Measurements from ENCODE around the gene CNST. TPM values are rescaled to one million over a fixed set of nuclear protein-coding genes. Genes with fewer than 3 reads are reported as not detected.
"Not testable (repeated sequence)": the region's sequence is repeated elsewhere in the genome, so short reads cannot be mapped to it uniquely, and the experiment has no call there.

Gene CNST
- polyA plus RNA-seq, 5 donors = 14.0 to 20.9 (median 20.0) TPM

DNA sequence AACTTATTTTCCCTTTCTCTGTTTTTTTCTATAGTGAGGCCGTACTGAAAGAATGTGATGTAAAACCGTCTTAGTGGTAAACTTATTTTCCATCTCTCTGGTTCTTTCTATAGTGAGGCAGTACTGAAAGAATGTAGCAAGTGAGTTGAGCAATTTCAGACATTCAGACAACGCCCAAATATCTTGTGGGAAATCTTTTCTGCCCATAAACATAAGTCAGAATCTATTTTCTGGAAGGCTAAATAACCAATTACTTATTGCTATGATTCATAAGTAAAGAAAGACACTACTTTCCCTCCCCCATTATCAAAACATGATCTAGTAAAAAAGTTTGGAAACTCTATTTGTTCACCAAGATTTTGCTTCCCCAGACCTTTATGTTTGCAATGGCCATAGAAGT, 139.1 kb downstream of the CNST start:
- no peak for DNase-seq

DNA sequence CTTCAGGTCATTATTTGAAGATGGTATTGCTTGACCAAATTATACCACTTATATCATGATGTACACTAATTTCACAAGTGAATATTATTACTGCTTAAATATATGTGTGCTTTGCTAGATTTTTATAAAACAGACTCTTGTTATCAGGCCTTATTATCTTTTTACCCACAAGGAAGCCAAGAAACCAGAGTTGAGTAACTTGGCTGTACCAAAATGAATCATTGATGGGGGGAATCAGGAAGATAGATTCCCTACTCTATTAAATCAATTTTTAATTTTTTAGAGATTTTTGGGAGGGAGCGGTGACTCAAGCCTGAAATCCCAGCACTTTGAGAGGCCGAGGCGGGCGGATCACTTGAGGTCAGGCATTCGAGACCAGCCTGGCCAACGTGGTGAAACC, 141.9 kb downstream of the CNST start:
- no peak for DNase-seq

DNA sequence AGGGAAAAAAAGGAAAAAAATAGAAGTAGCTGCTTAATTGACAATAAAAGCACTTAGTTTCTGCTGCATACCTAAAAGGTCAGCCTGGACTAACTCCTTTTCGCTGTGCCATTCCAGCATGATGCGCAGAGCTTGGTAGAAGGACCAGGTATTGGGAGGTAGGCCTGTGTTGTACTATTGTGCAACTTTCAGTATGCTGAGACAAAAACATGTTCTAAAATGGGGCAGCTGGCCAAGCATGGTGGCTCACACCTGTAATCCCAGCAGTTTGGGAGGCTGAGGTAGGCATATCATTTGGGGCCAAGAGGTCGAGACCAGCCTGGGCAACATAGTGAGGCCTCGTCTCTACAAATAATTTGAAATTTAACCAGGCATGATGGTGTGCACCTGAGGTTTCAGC, 142.9 kb downstream of the CNST start:
- no peak for DNase-seq

DNA sequence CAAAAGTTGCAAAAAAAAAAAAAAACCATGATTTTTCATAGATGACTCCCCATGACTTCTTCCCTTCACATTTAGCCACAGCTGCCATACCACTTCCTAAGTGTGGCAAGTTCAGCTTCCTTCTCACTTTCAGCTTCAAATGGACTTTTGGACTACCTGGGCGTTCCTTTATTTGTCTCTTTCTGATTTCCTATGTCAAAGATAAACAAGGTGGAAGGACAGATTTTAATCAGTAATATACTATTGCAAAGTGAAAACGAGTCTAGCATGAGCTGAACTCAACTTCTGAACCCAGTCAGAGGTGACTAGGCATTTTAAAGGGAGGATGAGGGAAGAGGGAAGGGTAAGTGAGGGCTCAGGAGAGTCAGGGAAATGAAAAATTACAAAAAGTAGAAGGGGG, 143.6 kb downstream of the CNST start:
- DNase-seq = no peak

DNA sequence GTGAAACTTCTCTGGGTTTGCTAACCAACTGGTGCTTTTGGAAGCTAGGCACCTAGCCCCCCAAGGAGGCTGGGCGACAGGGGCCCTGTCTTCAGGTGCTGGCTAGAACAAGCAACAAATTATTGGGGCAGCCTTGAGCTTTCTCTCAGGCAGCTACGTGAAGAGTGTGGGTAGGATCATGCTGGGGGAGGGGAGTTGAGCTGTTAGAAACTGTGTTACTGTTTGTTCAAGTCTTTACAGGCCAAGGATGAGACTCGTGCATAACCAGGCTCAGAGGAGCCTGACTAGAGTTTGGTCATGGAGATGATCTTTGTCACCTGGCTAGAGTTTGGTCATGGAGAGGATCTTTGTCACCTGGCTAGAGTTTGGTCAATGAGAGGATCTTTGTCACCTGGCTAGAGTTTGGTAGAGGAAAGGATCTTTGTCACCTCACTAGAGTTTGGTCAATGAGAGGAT, 145.3 kb downstream of the CNST start:
- DNase-seq = no peak

DNA sequence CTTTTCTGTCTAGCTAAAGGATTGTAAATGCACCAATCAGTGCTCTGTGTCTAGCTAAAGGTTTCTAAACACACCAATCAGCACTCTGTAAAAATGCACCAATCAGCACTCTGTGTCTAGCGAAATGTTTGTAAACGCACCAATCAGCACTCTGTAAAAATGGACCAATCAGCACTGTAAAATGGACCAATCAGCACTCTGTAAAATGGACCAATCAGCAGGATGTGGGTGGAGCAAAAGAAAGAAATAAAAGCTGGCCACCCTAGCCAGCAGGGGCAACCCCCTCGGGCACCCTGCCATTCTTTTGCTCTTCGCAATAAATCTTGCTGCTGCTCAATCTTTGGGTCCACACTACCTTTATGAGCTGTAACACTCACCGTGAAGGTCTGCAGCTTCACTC, 146.2 kb downstream of the CNST start:
- not testable (repeated sequence) for DNase-seq

Other genes with a start within 250 kb of the CNST start
- 10 to 100 TPM; 20.9 to 28.5 (median 24.4) TPM for gene SMYD3, start 59.2 kb upstream of the CNST start, polyA plus RNA-seq (ENCODE audit: insufficient read depth in 1 of 5, insufficient read length in 5 of 5, low replicate concordance in 1 of 5)
- gene TFB2M, start 195 bp upstream of the CNST start, polyA plus RNA-seq (ENCODE audit: insufficient read depth in 1 of 5, insufficient read length in 5 of 5, low replicate concordance in 1 of 5) = 10 to 100 TPM; 15.6 to 17.3 (median 16.2) TPM
- gene SCCPDH, start 158.0 kb downstream of the CNST start, polyA plus RNA-seq (ENCODE audit: insufficient read depth in 1 of 5, insufficient read length in 5 of 5, low replicate concordance in 1 of 5) = 10 to 100 TPM; 40.2 to 46.7 (median 44.7) TPM

All from right lung (tissue), 5 donors.